Measurements from ENCODE around the gene NBL1. TPM values are rescaled to one million over a fixed set of nuclear protein-coding genes. Genes with fewer than 3 reads are reported as not detected.

Gene NBL1
- total RNA-seq, 1 experiment from 2014 or later: 117 TPM

GRCh38 chr1:19687414-19687813 lies 43.3 kb downstream of the NBL1 start:
- Histone ChIP-seq H3K9ac (ENCODE audit: low read length) (no peak overlapping the region), H2AFZ (ENCODE audit: low read length) (no peak overlapping the region), H3K9me2 (replicated peaks; ENCODE audit: low read length) (no peaks in the 10 kb centered on the region), H3K4me3 (ENCODE audit: low read length) (no peak overlapping the region), H3K79me2 (ENCODE audit: low read length) (no peaks in the 10 kb centered on the region), H3K36me3 (ENCODE audit: low read depth, low read length) (no peaks in the 10 kb centered on the region), H3K4me2 (ENCODE audit: low read length) (no peak overlapping the region), H3K27ac (ENCODE audit: low read length) (no peak overlapping the region), H4K20me1 (ENCODE audit: low read length) (no peaks in the 10 kb centered on the region), H3F3A (ENCODE audit: low read length, unreplicated experiment) (no peaks in the 10 kb centered on the region), H3K4me1 (ENCODE audit: insufficient read depth, low read length) (no peaks in the 10 kb centered on the region), H3K9me3 (ENCODE audit: low read length) (no peaks in the 10 kb centered on the region), H3K27me3 (ENCODE audit: low read length) (no peaks in the 10 kb centered on the region)
- ATAC-seq (no peak), DNase-seq (no peak)
- ChIA-PET CTCF (no interaction called here), POLR2A (ENCODE audit: unreplicated experiment) (no interaction called here)
- intact Hi-C loops (cut with micrococcal nuclease): no loop called here
- no peak for TF ChIP-seq EZH2 (IDR thresholded peaks at IDR 0.05; ENCODE audit: low read length, unreplicated experiment)
- no peak for TF ChIP-seq CTCF (conservative IDR thresholded peaks at IDR 0.05; ENCODE audit: low read depth, low read length)
- no peak for TF ChIP-seq EZH2phosphoT487 (IDR thresholded peaks at IDR 0.05; ENCODE audit: borderline replicate concordance, low read length)
- no TSS peak for BruUV-seq (replicated peaks)

GRCh38 chr1:19688041-19688842 lies 44.1 kb downstream of the NBL1 start:
- no peak for ATAC-seq
- intact Hi-C loops (cut with micrococcal nuclease): no loop called here
- no peaks in the 10 kb centered on the region for H3K79me2 ChIP-seq (ENCODE audit: low read length)
- POLR2A ChIA-PET (ENCODE audit: unreplicated experiment): interaction anchor here (0.5 kb wide), 1 partner anchor 194 kb away, joined by 3 read pairs; the partner anchor contains the start of gene OTUD3
- no peaks in the 10 kb centered on the region for H3K4me1 ChIP-seq (ENCODE audit: insufficient read depth, low read length)
- no peaks in the 10 kb centered on the region for H3K27me3 ChIP-seq (ENCODE audit: low read length)
- BruUV-seq (replicated peaks): no TSS peak
- H3K9me2 ChIP-seq (replicated peaks; ENCODE audit: low read length): no peaks in the 10 kb centered on the region
- DNase-seq: no peak
- CTCF ChIA-PET: no interaction called here
- H3K9ac ChIP-seq (ENCODE audit: low read length): no peak overlapping the region
- H3K27ac ChIP-seq (ENCODE audit: low read length): no peak overlapping the region
- no peak overlapping the region for H3K4me3 ChIP-seq (ENCODE audit: low read length)
- no peaks in the 10 kb centered on the region for H4K20me1 ChIP-seq (ENCODE audit: low read length)
- no peak overlapping the region for H3K4me2 ChIP-seq (ENCODE audit: low read length)
- H3K9me3 ChIP-seq (ENCODE audit: low read length): no peaks in the 10 kb centered on the region
- H3K36me3 ChIP-seq (ENCODE audit: low read depth, low read length): no peaks in the 10 kb centered on the region
- H3F3A ChIP-seq (ENCODE audit: low read length, unreplicated experiment): no peaks in the 10 kb centered on the region
- TF ChIP-seq EZH2phosphoT487 (IDR thresholded peaks at IDR 0.05; ENCODE audit: borderline replicate concordance, low read length) (no peak), CTCF (conservative IDR thresholded peaks at IDR 0.05; ENCODE audit: low read depth, low read length) (no peak), EZH2 (IDR thresholded peaks at IDR 0.05; ENCODE audit: low read length, unreplicated experiment) (no peak)
- no peak overlapping the region for H2AFZ ChIP-seq (ENCODE audit: low read length)

GRCh38 chr1:19689085-19689757 lies 45.1 kb downstream of the NBL1 start:
- Histone ChIP-seq H3K9me2 (replicated peaks; ENCODE audit: low read length) (no peaks in the 10 kb centered on the region), H3K9ac (ENCODE audit: low read length) (no peak overlapping the region), H3K9me3 (ENCODE audit: low read length) (no peaks in the 10 kb centered on the region), H3K4me1 (ENCODE audit: insufficient read depth, low read length) (no peaks in the 10 kb centered on the region), H3K27me3 (ENCODE audit: low read length) (no peaks in the 10 kb centered on the region), H2AFZ (ENCODE audit: low read length) (no peak overlapping the region), H3F3A (ENCODE audit: low read length, unreplicated experiment) (no peaks in the 10 kb centered on the region), H4K20me1 (ENCODE audit: low read length) (no peaks in the 10 kb centered on the region), H3K79me2 (ENCODE audit: low read length) (no peaks in the 10 kb centered on the region), H3K27ac (ENCODE audit: low read length) (no peak overlapping the region), H3K36me3 (ENCODE audit: low read depth, low read length) (no peaks in the 10 kb centered on the region), H3K4me2 (ENCODE audit: low read length) (no peak overlapping the region), H3K4me3 (ENCODE audit: low read length) (no peak overlapping the region)
- ChIA-PET CTCF (no interaction called here), POLR2A (ENCODE audit: unreplicated experiment) (no interaction called here)
- DNase-seq (no peak), ATAC-seq (no peak)
- no peak for TF ChIP-seq CTCF (conservative IDR thresholded peaks at IDR 0.05; ENCODE audit: low read depth, low read length)
- TF ChIP-seq EZH2phosphoT487 (IDR thresholded peaks at IDR 0.05; ENCODE audit: borderline replicate concordance, low read length): no peak
- no peak for TF ChIP-seq EZH2 (IDR thresholded peaks at IDR 0.05; ENCODE audit: low read length, unreplicated experiment)
- BruUV-seq (replicated peaks): no TSS peak
- intact Hi-C loops (cut with micrococcal nuclease): no loop called here

Measured in PC-3 (cell line).